NK-92 treated with Interleukin-12 subunit alpha and Interleukin-12 subunit beta, amount 100 ng/mL, for 24 hours (cell line): ENCODE results near the gene FOCAD.
"Not testable (repeated sequence)": the region's sequence is repeated elsewhere in the genome, so short reads cannot be mapped to it uniquely, and the experiment has no call there.

Experiments used
- DNase-seq: peaks from one replicate; lab custom pipeline; 2025; lab: John Stamatoyannopoulos, UW

The FOCAD gene

DNA sequence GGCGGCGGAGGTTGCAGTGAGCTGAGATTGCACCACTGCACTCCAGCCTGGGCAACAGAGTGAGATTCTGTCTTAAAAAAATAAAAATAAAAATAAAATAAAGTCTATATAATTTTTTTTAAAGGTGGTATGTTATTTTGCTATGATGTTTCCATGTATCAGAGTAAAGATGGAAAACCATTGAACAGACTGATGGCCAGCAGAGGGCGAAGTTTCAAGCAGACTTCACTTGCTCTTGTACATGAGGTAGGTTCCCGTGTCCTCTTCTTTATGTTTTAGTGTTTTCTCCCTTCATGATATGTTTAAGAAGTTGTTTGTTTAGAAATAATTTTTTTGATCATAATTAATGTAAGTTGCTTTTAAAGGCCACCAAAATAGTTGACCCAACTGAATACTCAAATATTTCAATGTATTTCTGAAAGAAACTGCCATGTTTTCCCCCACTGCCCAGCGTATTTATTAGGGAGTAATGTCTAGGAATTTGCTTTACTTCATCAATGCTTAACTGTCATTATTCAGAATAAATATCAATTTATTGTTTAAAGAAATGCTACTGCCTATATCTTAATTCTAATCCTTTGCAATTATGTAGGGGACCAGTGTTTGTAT, 201.0 kb downstream of the FOCAD start:
- peak; percentile 7 for DNase-seq

- DNase-seq = no peak
Observed at GRCh38 chr9:20898885-20899554, 215.0 kb downstream of the FOCAD start.

- DNase-seq = no peak
Observed at GRCh38 chr9:20903212-20903611, 219.2 kb downstream of the FOCAD start.

DNA sequence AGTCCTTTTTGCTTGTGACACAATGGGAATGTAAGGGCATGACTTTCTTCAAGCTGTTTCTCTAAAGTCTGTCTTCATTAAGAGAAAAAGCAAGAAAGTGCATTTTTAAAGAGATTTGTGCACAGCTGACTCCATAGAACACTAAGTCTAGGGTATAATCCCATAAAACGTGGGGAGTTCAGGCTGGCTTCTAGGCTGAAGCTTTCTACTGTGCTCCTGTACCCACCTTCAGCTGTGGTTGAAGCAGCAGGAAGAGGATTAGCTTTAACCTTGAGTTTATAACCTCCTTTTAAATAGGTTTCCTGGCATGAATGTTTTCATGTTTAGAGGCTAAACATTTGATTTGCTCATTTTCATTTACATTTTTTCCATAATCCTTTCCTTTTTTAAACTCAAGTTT, 220.9 kb downstream of the FOCAD start:
- DNase-seq = no peak

GRCh38 chr9:20906326-20906725, 222.3 kb downstream of the FOCAD start:
- DNase-seq = no peak

DNA sequence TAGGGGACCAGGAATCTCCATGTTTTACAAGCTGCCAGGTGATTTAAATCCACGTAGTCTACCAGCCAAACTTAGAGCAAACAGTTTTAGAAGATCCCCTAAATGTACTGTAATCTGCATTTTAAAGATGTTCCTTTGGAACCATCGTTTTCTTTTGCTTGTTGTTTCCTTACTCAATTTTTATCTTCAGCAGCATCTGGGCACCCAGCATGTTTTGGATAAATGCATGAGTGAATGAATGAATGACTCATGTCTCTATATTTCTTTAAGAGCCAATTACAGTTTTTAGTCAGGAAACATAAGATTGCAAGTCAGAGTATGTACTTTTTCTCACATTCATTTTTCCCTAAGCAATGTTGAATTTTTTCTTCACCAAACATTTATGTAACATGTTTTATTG, 224.4 kb downstream of the FOCAD start:
- no peak for DNase-seq

- no peak for DNase-seq
Observed at GRCh38 chr9:20914556-20914955, 230.5 kb downstream of the FOCAD start.

GRCh38 chr9:20921362-20921761, 237.3 kb downstream of the FOCAD start:
- no peak for DNase-seq

- no peak for DNase-seq
Observed at GRCh38 chr9:20925256-20926045, 241.4 kb downstream of the FOCAD start.

GRCh38 chr9:20929276-20929675, 245.2 kb downstream of the FOCAD start:
- no peak for DNase-seq

- DNase-seq = no peak
Observed at GRCh38 chr9:20930836-20931235, 246.8 kb downstream of the FOCAD start.

- DNase-seq = no peak
Observed at GRCh38 chr9:20940447-20941173, 256.6 kb downstream of the FOCAD start.

GRCh38 chr9:20941174-20941690, 257.2 kb downstream of the FOCAD start:
- DNase-seq = peak; percentile 6

DNA sequence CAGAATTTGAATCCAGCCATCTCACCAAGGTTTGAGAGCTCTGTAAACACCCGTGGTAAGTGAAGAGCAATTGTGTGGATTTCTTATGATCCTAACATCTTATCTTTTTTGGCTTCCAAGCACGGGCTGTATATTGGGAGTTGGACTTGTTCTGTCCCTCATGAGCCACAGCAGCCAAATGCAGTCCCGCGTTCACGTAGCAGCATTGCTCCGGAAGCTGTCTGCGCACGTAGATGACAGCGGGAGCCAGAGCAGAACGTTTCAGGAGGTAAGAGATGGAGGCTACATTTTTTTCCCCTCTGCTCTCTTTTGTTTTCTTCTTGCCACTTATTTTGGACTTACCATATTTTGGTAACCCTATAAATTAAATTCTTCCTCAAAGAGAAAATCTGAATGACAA, 260.4 kb downstream of the FOCAD start:
- no peak for DNase-seq

GRCh38 chr9:20945269-20945668, 261.2 kb downstream of the FOCAD start:
- no peak for DNase-seq

GRCh38 chr9:20945856-20946255, 261.8 kb downstream of the FOCAD start:
- DNase-seq = no peak

GRCh38 chr9:20948703-20949102, 264.6 kb downstream of the FOCAD start:
- no peak for DNase-seq

DNA sequence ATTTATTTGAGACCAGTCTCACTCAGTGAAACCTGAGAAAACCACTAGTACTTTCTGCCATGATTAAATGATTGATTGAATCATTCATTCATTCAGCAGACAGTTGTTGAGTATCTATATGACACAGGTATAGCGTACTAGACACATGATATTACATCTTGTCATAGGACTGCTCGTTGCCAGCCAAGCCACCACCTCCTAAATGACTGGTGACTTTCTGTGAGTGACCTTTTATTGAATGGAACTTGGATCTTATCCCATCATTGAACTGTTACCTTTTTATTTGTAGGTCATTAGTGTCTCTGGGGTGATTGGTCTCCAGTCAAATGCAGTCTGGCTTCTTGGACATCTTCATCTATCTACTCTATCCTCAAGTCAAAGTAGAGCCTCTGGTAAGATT, 266.6 kb downstream of the FOCAD start:
- no peak for DNase-seq

DNA sequence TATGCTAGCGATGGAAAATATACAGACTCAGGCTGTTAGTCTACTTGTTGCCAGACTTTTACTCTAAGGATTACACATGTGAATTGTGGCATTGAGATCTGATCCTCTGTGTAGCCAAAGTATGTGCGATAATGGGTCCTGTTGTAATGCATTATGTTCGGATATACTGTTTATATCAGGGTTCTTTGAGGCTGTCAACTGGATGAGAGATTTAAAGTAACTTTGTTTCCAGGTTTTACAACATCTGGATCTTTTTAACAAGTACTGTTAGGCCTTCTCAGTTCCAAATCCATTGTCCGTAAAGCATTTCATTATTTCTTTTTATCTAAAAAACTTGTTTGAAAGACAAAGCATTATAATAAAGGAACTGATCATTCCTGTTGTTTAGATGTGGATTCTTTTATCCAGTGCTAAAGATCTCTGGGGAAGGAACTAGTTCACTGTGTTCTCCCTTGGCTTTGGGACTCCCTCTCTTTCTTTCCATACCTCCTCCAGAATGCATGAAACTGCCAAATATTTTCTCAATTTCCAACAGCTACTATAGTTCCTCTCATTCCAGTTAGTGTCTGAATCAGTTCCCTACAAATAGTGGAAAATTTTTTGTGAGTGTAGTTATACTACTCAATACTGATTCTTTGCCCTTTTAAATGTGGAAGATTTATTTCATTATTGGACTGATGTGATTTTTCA, 278.6 kb downstream of the FOCAD start:
- no peak for DNase-seq

DNA sequence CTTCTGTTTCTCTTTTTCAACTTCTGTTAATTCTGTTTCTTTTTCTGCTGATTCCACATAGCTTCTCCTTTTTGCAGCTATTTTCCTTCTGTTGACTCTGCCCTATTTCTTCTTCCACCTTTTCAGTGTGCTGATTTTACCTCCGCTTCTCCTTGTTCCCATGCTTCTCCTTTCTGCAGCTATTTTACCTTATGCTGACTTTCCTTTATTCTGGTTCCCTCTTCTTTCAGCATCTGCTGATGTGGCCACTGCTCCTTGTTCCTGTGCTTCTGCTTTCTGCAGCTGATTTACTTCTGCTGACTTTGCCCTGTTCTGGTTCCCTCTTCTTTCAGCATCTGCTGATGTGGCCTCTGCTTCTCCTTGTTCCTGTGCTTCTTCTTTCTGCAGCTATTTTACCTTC, 288.6 kb downstream of the FOCAD start:
- no peak for DNase-seq

GRCh38 chr9:20973246-20973947, 289.3 kb downstream of the FOCAD start:
- DNase-seq = not testable (repeated sequence)
